ENCODE results near the gene EMILIN2.
"Not testable (repeated sequence)": the region's sequence is repeated elsewhere in the genome, so short reads cannot be mapped to it uniquely, and the experiment has no call there.

Gene EMILIN2

GRCh38 chr18:2843146-2843545 lies 3.7 kb upstream of the EMILIN2 start:
- DNase-seq = no peak

GRCh38 chr18:2845172-2845571 lies 1.6 kb upstream of the EMILIN2 start:
- no peak for DNase-seq

GRCh38 chr18:2847317-2848246 lies 776 bp downstream of the EMILIN2 start:
- no peak for DNase-seq

GRCh38 chr18:2848247-2849246 lies 1.7 kb downstream of the EMILIN2 start:
- DNase-seq = no peak

- DNase-seq = no peak
Measured at GRCh38 chr18:2850816-2851215, 4.0 kb downstream of the EMILIN2 start.

GRCh38 chr18:2851771-2852170 lies 5.0 kb downstream of the EMILIN2 start:
- DNase-seq = no peak

GRCh38 chr18:2852460-2852859 lies 5.7 kb downstream of the EMILIN2 start:
- not testable (repeated sequence) for DNase-seq

GRCh38 chr18:2853173-2853925 lies 6.5 kb downstream of the EMILIN2 start:
- no peak for DNase-seq

GRCh38 chr18:2853926-2854664 lies 7.3 kb downstream of the EMILIN2 start:
- no peak for DNase-seq

- no peak for DNase-seq
Measured at GRCh38 chr18:2854875-2855274, 8.1 kb downstream of the EMILIN2 start.

GRCh38 chr18:2855560-2856350 lies 8.9 kb downstream of the EMILIN2 start:
- no peak for DNase-seq

- no peak for DNase-seq
Measured at GRCh38 chr18:2856547-2857170, 9.9 kb downstream of the EMILIN2 start.

- DNase-seq = no peak
Measured at GRCh38 chr18:2857491-2858131, 10.8 kb downstream of the EMILIN2 start.

- DNase-seq = not testable (repeated sequence)
Measured at GRCh38 chr18:2860397-2860796, 13.6 kb downstream of the EMILIN2 start.

- DNase-seq = not testable (repeated sequence)
Measured at GRCh38 chr18:2863997-2864396, 17.2 kb downstream of the EMILIN2 start.

GRCh38 chr18:2866465-2866864 lies 19.7 kb downstream of the EMILIN2 start:
- not testable (repeated sequence) for DNase-seq

- no peak for DNase-seq
Measured at GRCh38 chr18:2869207-2869606, 22.4 kb downstream of the EMILIN2 start.

- DNase-seq = no peak
Measured at GRCh38 chr18:2871111-2871720, 24.4 kb downstream of the EMILIN2 start.

Data from amygdala (tissue), 56 donors.